Hippocampal formation (tissue), 2 donors: ENCODE data around the gene CARD19.
"Not testable (repeated sequence)": the region's sequence is repeated elsewhere in the genome, so short reads cannot be mapped to it uniquely, and the experiment has no call there.

Source experiments
- DNase-seq, 2 donors: peaks; one replicate each; lab custom pipeline; 2025; lab: John Stamatoyannopoulos, UW

CARD19 gene

DNA sequence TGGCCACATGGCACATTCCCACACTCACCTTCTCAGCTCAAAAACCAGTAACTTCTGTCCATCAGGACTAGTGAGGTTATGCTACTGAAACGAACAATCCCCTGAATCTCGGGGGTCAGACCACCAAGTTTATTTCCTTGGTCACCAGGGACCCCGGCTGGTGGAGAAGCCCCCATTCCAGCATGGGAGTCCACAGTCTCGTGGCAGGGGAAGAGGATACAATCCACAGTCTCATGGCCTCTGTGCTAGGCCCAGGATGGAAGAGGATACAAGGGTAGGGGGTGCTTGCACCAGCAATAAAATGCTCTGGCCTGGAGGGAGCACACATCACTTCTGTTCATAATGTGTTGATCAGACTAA lies 7.4 kb upstream of the CARD19 start:
- DNase-seq: no peak

DNA sequence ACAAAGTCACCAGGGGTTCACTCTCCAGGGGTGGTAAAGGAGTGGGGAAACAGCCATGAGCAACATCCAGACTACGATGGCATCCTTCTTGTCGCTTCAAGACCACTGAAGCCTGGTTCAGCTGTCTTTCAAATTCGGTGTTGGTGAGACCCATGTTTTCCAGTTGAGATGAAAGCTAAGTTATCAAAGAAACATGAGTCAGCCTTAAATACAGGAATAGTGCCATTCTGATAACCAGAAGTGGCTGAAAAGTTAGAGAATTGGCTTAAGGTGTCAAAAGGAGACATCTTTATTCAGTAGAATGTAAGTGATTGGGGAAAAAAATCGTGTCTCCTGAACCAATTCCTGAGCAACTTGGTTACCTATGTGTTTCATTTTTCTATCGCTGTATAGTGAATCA lies 7.0 kb upstream of the CARD19 start:
- no peak for DNase-seq

DNA sequence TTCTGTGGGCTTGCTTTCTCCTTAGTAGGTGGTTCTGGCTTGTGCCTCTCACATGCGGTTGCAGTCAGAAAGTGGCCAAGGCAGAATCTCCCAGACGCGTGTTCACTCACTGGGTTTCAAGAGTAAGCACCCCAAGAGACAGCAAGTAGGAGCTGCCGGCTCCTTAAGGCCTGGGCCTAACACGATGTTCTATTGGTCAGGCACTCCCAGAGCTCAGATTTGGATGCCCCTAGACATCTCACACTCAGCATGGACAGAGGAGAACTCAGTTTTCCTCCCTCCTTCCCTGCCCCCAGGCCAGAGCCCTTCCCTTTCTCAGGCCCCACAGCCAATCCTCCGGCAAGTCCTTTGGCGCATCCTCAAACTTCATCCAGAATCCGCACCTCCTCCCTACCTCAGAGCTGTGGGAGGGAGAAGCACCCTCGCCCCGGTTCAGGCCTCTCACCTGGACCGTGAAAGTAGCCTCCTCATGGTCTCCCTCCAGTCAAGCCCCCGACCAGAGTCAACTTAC lies 6.5 kb upstream of the CARD19 start:
- no peak for DNase-seq

DNA sequence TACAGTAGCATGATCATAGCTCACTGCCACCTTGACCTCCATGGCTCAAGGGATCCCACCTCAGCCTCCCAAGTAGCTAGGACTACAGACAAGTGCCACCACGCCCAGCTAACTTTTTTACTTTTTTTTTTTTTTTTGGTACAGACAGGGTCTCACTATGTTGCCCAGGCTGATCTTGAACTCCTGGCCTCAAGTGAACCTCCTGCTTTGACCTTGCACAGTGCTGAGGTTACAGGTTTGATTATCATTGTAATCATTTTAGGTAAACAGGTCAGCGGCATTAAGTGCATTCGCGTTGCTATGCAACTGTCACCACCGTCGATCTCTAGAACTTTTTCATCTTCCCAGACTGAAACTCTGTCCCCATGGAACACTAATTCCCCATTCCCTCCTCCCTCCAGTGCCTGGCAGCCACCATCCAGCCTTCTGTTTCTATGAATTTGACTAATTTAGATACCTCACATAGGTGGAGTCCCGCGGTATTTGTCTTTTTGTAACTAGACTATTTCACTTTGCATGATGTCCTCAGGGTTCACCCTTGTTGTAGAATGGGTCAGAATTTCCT lies 5.8 kb upstream of the CARD19 start:
- DNase-seq: no peak

DNA sequence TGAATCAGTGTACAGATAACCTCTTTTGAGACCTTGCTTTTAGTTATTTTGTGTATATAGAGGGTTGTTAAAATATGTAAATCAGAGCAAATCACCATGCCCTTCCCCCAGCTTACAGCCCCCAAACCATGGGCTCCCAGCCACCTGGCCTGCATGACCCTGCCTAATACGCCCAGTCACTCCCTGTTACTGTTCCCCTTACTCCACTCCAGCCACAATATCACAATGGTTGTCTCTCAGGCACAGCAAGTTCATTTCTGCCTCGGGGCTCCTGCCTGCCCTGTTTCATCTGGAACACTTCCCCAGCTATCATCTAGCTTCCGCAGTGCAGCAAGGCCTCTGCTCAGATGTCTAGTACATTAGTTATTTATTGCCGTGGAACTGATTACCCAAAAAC lies 5.0 kb upstream of the CARD19 start:
- no peak for DNase-seq

DNA sequence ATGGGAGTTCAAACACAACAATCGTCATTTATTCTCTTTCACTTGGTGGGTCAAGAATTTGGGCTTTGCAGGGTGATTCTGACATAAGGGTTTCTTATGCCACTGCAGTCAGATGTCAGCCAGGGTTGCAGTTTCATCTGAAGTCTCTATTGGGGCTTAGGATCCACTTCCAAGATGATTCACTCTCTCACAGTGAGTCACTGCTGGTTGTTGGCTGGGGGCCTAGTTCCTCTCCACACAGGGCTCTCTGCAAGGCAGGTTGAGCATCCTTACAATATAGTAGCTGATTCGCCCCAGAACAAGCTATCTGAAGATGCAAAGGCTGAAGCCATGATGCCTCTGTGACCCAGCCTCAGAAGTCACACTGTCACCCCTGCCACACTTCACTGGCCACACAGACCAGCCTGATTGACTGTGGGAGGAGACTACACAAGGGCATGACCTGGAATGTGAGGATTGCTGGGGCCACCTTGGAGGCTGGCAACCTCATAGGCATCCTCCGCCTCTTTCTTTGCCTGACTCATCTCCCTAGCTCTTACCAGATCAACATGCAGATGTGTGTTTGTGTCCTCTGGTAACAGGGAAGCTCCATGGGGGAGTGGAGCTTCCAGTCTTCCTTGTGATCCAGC lies 4.5 kb upstream of the CARD19 start:
- DNase-seq: no peak

DNA sequence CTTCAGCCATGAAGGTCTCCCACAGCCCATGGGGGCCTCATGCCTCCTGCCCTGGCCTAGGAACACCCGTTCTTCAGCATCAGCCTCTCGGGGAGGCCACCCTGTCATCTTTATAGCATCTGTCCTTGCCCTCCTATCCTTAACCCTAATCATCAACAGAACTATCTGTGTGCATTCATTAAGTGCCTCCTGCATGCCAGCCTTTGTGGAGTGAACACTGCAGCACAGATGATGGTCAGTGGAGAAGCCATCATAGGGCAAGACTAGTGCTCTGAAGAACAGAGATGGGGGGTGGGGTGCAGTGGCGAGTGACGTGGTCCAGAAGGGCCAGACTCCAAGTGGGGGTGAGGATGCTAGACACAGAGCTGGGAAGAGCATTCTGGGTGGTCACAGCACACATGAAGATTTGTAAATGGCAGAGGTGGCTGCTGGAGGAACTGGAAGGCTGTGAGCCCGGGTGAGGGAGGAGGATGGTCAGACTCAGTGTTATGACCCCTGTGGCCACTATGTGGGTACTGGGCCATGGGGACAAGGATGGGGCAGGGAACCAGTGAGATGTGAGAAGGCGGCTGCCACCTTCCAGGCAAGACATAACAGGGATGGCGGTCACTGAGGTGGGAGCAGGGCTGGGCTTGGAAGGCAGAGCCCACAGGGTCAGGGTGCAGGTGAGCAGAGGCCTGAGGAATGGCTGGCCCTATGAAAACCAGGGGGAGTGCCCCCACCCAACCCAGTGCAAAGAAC lies 3.6 kb upstream of the CARD19 start:
- no peak for DNase-seq

DNA sequence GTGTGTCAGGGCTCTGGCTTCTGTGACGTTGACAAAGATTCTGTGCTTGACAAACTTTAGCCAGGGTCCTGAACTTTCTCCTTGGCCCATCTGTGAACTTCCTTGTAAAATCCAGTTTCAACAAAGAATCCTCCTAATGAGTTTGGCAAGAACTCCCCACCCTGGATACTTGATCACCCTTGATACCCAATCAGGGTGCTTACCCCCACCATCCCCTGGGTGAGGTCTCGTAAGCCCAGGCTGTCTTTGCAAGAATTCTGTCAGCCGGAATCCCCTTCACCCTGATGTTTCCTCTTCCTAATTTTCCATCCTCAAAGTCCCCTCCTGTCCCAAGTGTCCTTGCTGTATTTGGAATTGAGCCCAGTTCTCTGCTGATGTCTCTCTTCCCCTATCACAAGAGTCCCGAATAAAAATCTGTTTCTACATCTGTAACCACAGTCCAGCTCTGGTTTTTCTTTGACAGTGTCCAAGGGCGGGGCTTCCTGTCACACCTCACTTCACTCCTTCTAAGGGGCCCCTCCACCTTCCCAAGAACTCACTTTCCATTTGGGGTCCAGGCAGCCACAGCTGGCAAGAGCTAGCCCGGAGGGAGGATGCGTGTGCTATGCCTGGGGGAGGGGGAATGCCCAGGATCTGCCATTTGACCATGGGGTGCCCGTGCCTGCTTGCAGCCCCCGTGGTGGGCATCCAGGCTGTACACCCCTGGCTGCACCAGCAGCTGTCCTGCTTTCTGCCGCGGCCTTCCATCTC lies 2.7 kb upstream of the CARD19 start:
- no peak for DNase-seq

DNA sequence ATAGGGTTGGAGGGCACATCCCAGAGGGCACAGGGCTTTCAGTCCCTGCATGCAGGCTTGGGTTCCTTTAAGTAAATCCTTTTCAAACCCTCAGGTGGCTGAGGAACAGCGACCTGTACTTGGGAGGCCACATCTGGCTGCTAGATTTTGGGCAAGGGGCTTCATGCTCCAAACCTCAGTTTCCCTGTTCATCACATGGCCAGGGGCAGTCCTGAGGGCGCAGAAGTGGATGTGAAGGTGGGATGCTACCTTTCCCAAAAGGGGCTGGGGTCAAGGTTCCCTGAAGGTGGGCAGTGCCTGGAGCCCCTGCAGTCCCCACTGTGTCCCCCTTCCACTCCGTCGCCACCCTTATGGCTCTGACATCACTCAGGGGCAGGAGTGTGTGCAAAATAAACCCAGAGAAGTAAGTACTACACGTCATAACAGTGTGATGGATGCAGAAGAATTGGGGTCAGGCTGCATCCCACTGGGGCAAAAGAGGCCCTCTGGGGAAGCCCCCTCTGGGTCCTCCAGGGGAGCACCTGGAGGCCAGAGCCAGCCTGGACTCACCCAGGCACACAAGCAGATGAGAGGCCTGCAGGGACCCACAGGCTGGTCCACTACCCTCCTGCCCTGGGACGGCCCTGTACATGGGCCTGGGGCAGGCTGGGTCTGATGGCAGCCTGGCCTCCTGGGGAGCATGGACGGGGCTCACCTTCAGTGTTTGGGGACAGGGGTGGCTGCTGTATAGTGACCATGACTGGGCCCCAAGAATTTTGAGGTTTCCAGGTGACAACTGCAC lies 1.9 kb upstream of the CARD19 start:
- no peak for DNase-seq

DNA sequence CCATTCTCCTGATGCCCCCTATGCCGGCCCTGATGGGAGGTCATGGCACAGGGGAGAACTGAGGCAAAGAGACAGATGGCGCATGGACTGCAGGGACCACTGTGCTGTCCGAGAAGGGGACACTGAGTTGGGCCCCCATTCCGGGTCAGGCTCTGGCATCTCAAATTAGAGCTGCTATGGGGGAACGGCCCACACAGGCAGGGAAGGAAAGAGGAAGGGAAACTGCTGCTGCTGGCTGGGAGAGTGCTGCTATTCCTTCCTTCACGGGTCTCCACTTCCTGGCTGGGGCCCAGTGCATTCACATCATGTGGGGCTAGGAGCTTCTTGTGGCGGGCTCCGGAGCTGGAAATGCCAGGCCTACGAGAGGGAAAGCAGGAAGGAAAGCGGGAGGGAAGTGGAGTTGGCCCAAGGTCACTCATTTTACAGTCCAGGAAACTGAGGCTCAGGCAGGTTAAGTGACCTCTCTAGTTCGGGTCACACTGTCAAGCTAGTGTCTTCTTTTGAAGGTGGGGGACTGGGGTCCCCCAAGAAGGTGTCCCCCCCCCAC lies 1.3 kb upstream of the CARD19 start:
- peak; percentile 40 to 49 for DNase-seq

DNA sequence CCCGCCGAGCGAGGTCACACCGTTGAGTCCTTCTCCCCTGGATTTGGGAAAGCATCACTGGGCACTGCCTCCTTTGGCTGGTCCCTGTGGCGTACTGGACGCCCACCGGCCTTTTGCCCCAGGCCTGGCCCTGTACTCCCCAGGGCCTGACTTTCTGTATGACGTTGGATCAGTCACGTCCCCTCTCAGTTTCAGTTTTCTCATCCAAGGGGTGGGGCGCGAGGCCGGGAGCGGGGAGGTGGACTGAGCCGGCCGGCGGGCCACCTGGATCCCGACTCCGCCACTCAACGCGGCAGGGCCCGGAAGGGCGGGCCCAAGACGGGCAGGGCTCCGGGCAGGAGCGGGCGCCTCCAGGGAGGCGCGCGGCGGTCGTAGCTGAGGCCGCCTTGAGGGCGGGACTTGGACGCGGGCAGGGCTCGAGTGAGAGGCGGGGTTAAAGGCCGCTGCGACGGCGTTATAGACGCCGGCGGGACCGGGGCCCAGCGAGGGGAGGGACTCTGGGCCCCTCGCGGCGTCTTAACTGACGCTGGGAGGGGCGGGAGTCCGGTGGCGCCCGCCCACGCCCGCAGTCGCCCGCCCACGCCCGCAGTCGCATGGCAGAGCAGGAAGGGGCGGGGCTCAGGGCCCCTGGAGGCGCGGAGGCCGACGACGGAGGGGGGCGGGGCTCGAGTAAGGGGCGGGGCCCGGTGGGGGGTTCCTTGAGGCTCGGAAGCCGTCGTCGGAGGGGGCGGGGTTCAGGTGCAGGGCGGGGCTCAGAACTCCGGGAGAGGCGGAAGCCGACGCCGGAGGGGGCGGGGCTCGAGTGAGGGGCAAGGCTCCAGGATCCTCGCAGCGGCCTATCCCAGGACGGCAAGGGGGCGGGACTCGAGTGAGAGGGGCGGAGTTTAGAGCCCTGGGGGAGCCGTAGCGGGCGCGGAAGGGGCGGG lies 549 bp upstream of the CARD19 start:
- DNase-seq: peak; percentile 97 to 100

DNA sequence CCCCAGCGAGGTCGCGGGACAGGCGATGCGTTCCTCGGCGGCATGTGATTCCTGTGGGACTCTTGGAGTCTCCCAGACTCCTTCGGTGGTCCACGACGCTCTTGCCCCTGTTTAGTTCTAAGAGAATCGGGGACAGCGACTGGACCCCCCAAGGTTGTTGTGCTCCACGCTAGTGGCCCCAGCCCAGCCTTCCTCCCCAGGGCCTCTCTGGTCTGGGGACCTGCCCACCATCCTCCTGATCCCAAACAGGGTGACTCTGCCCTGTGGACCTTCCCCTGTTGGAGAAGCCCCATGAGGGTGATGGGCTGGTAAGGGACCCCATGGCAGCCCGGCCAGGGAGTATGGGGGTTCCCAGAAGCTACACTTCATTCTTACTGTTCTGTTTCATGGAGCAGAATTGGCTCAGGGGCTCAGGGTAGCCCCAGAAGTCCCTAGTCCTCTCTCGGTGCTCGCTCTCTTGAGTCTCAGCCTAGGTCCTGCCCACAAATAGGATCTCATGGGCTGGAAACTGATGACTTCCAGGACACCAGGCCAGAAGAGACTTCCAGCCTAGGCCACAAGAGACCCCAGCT lies 880 bp downstream of the CARD19 start:
- no peak for DNase-seq

DNA sequence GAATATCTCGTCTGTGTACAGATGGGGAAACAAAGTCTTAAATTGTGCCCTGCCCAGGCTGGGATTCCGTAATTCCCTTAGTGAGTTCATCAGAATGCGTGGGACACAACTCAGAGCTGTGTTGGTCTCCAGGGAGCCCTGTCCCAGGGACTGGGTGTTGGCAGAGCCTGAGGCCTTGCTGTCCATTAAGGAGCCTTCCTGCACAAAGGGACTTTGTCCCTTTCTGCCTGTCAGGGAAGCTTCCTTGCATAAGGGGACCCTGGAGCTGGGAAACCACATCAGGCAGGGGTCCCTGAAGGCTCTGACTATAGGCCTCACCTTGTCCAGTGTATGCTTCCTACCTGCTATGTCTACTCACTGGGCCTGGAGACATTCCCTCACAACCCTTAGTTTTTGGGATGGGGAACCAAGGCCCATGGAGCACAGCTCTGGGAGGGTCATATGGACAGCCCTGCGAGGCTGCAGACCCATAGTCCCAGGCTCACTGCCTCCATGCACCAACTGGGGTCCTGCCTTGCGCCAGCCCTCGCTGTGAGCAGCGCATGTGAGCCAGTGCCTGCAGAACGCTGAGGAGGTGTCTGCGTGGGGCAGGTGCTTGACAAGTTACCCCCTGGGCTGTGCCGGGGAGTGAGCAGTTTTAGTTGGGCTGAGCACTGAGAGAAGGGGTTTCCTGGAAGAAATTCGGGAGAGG lies 1.6 kb downstream of the CARD19 start:
- peak; percentile 12 to 52 for DNase-seq

DNA sequence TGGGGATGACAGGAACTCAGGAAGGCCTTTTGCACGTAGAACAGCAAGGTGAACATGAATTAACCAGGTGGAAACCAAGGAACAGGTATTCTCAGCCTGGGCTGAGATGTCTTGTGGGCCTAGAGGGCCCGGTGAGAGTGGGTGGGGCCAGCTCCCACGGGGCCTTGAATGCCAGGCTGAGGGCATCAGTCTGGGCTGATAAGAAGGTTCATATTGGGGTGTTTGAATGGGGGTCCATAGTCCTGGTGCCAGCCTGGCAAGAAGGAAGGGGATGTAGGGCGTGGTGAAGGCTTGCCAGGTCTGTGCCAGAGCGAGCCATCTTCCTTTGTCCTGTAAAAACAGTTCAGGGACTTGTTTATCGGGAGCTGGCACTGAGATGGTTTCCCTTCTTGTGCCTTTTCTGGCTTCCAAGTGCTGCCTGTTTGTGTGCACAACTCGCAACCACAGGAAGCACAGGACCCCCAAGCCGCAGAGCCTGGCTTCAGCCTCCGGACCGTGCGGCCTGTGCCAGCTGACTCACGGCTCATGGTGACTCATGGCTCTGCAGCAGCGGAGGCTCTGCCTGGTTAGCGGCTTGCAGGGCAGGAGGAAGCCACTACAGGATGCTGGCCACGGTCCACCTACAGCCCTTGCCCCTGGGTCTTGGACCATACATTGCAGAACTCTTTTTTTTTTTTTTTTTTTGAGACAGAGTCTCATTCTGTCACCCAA lies 2.4 kb downstream of the CARD19 start:
- DNase-seq: peak; percentile 29 to 62

DNA sequence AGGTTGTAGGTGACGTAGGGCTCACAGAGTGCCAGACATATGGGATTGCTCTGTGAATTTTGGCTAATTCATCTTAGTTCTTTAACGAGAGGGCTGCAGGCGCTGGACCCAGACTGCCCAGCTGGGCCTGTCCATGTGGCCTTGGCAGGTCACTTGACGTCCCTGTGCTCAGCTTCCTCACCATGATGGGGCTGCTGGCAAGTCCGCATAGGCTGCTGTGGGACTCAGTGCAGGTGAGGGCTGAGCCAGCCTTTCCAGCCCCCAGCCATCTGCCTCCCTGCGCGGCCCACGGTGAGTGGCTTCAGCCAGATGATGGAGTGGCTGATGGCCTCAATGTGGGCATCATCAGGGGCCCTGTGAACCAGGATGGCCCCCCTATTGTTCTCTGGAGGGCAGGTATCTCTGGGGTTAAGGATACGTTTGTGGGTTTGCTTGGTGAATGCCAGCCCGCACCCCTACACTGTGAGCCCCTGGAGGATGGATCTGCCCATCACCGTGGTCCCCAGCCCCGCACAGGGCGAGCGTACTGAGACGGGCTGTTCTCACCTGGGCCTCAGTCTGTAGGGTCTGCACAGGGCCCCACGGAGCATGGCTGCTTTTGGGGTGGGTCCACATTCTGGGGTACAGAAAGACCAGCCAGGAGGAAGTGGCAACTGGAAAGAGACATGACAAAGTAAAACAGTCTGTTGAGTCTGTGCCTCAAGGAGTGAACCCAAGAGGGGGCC lies 3.7 kb downstream of the CARD19 start:
- DNase-seq: no peak

DNA sequence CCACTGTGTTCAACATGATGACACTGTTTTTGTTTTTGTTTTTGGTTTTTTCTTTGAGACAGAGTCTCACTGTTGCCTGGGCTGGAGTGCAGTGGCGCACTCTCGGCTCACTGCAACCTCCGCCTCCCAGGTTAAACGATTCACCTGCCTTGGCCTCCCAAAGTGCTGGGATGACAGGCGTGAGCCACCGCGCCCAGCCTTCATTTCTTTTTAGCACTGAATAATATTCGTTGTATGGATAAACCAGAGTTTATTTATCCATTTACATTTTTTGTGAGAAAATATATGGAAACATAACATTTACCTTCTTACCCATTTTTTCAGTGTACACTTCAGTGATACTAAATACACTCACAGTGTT lies 4.2 kb downstream of the CARD19 start:
- no peak for DNase-seq

DNA sequence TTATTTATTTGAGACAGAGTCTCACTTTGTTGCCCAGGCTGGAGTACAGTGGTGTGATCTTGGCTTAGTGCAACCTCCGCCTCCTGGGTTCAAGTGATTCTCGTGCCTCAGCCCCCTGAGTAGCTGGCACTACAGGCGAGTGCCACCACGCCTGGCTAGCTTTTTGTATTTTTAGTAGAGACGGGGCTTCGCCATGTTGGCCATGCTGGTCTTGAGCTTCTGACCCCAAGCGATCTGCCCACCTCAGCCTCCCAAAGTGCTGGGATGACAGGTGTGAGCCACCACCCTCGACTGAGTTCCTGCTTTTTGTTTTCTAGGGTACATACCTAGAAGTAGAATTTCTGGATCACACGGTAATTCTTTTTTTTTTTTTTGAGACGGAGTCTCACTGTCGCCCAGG lies 5.1 kb downstream of the CARD19 start:
- DNase-seq: not testable (repeated sequence)

DNA sequence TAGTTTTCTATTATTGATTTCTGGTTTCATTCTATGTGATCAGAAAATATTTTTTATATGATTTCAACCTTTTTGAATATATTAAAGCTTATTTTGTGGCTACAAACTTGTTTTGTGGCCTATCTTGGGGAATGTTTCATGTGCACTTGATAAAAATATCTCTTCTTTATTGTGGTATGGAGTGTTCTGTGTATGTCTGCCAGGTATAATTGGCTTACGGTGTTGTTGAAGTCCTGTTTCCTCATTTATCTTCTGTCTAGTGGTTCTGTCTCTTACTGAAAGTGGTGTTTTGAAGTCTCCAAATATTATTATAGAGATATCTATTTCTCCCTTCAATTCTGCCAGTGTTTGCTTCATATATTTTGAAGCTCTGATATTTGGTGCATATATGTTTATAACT lies 9.6 kb downstream of the CARD19 start:
- DNase-seq: no peak
